ENCODE measurements around the gene TJP3. TPM values are rescaled to one million over a fixed set of nuclear protein-coding genes. Genes with fewer than 3 reads are reported as not detected.

The TJP3 gene
- total RNA-seq, 2 experiments from 2014 or later = 1.0 to 1.3 TPM

- no peak for DNase-seq
- Mint-ChIP-seq H3K4me3 (no peak overlapping the region), H3K36me3 (peaks cover 4% of the 10 kb centered on the region), H3K27me3 (peaks cover 7% of the 10 kb centered on the region), H3K9me3 (ENCODE audit: low read depth) (peaks cover 2% of the 10 kb centered on the region), H3K4me1 (peaks cover 30% of the 10 kb centered on the region), H3K27ac (no peak overlapping the region)
- no peak for ATAC-seq
- CTCF ChIA-PET = interaction anchor here (1.4 to 3.9 kb wide), 5 partner anchors 10 to 198 kb away, joined by 3 to 27 read pairs (median 5); partner anchors contain the start of genes APBA3 and MRPL54
These were observed 82.1 kb downstream of the TJP3 start for GRCh38 chr19:3790209-3790734.

GRCh38 chr19:3790941-3791340, 82.8 kb downstream of the TJP3 start:
- peaks cover 2% of the 10 kb centered on the region for H3K9me3 Mint-ChIP-seq (ENCODE audit: low read depth)
- no peak for DNase-seq
- no peak for ATAC-seq
- no peak overlapping the region for H3K4me3 Mint-ChIP-seq
- H3K27me3 Mint-ChIP-seq = peaks cover 7% of the 10 kb centered on the region
- H3K36me3 Mint-ChIP-seq = peaks cover 4% of the 10 kb centered on the region
- H3K4me1 Mint-ChIP-seq = peaks cover 26% of the 10 kb centered on the region
- CTCF ChIA-PET = interaction anchor here (3.9 kb wide), 1 partner anchor 32 kb away, joined by 27 read pairs; no protein-coding TSS in a partner anchor
- no peak overlapping the region for H3K27ac Mint-ChIP-seq

GRCh38 chr19:3792114-3792513, 83.9 kb downstream of the TJP3 start:
- CTCF ChIA-PET = no interaction called here
- DNase-seq (no peak), ATAC-seq (no peak)
- Mint-ChIP-seq H3K9me3 (ENCODE audit: low read depth) (peaks cover 13% of the 10 kb centered on the region), H3K27me3 (peaks cover 7% of the 10 kb centered on the region), H3K4me3 (no peak overlapping the region), H3K27ac (no peak overlapping the region), H3K36me3 (peaks cover 14% of the 10 kb centered on the region), H3K4me1 (peaks cover 25% of the 10 kb centered on the region)

- no peak for DNase-seq
- H3K4me1 Mint-ChIP-seq = peaks cover 22% of the 10 kb centered on the region
- H3K27me3 Mint-ChIP-seq = peaks cover 7% of the 10 kb centered on the region
- H3K4me3 Mint-ChIP-seq = no peak overlapping the region
- CTCF ChIA-PET = interaction anchor here (1.0 to 1.3 kb wide), 2 partner anchors 8 to 10 kb away, joined by 3 to 4 read pairs; no protein-coding TSS in a partner anchor
- no peak overlapping the region for H3K27ac Mint-ChIP-seq
- peaks cover 13% of the 10 kb centered on the region for H3K9me3 Mint-ChIP-seq (ENCODE audit: low read depth)
- H3K36me3 Mint-ChIP-seq = peaks cover 17% of the 10 kb centered on the region
- ATAC-seq = no peak
These were observed 85.6 kb downstream of the TJP3 start for GRCh38 chr19:3793799-3794198.

- Mint-ChIP-seq H3K4me1 (peaks cover 27% of the 10 kb centered on the region), H3K9me3 (ENCODE audit: low read depth) (peaks cover 13% of the 10 kb centered on the region), H3K36me3 (peaks cover 17% of the 10 kb centered on the region), H3K27me3 (peaks cover 14% of the 10 kb centered on the region), H3K4me3 (no peak overlapping the region), H3K27ac (no peak overlapping the region)
- DNase-seq = no peak
- CTCF ChIA-PET = interaction anchor here (1.5 to 2.4 kb wide), 2 partner anchors 16 to 26 kb away, joined by 4 to 20 read pairs; no protein-coding TSS in a partner anchor
- ATAC-seq = no peak
These were observed 88.2 kb downstream of the TJP3 start for GRCh38 chr19:3796358-3796757.

GRCh38 chr19:3798137-3798536, 90.0 kb downstream of the TJP3 start:
- DNase-seq = peak; percentile 79
- peak; percentile 78 for ATAC-seq
- Mint-ChIP-seq H3K27me3 (peaks cover 12% of the 10 kb centered on the region), H3K36me3 (peaks cover 12% of the 10 kb centered on the region), H3K9me3 (ENCODE audit: low read depth) (peaks cover 11% of the 10 kb centered on the region), H3K4me1 (peaks cover 28% of the 10 kb centered on the region), H3K4me3 (peak overlapping the region; percentile 36), H3K27ac (peak overlapping the region; percentile 82)
- CTCF ChIA-PET = interaction anchor here (1.0 to 2.6 kb wide), 5 partner anchors 9 to 24 kb away, joined by 3 to 20 read pairs (median 8); no protein-coding TSS in a partner anchor

Other genes with a start within 250 kb of the TJP3 start
- 1 to 10 TPM; 1.1 to 2.3 TPM for gene SMIM24, start 227.9 kb upstream of the TJP3 start, total RNA-seq
- gene SMIM44, start 224.9 kb upstream of the TJP3 start, total RNA-seq = not detected
- gene DOHH, start 207.7 kb upstream of the TJP3 start, total RNA-seq = 10 to 100 TPM; 13.3 to 17.0 TPM
- 10 to 100 TPM; 61.4 to 79.1 TPM for gene FZR1, start 202.1 kb upstream of the TJP3 start, total RNA-seq
- 1 to 10 TPM; 5.7 to 7.2 TPM for gene TEKTIP1, start 169.2 kb upstream of the TJP3 start, total RNA-seq
- gene MFSD12, start 150.8 kb upstream of the TJP3 start, total RNA-seq = 10 to 100 TPM; 54.8 to 71.4 TPM
- 10 to 100 TPM; 50.7 to 51.7 TPM for gene HMG20B, start 135.4 kb upstream of the TJP3 start, total RNA-seq
- under 1 TPM; 0.15 to 0.23 TPM for gene GIPC3, start 122.9 kb upstream of the TJP3 start, total RNA-seq
- under 1 TPM; 0.26 to 0.54 TPM for gene TBXA2R, start 101.5 kb upstream of the TJP3 start, total RNA-seq
- gene CACTIN, start 81.6 kb upstream of the TJP3 start, total RNA-seq = 10 to 100 TPM; 33.4 to 33.7 TPM
- 10 to 100 TPM; 23.9 to 37.7 TPM for gene PIP5K1C, start 7.9 kb upstream of the TJP3 start, total RNA-seq
- gene APBA3, start 53.3 kb downstream of the TJP3 start, total RNA-seq = 10 to 100 TPM; 50.3 to 65.5 TPM
- 10 to 100 TPM; 74.0 to 89.8 TPM for gene MRPL54, start 54.3 kb downstream of the TJP3 start, total RNA-seq
- not detected for gene RAX2, start 63.8 kb downstream of the TJP3 start, total RNA-seq
- gene MATK, start 78.0 kb downstream of the TJP3 start, total RNA-seq = 10 to 100 TPM; 26.8 to 30.8 TPM
- under 1 TPM; 0.26 TPM for gene ZFR2, start 160.7 kb downstream of the TJP3 start, total RNA-seq
- not detected for gene ATCAY, start 172.3 kb downstream of the TJP3 start, total RNA-seq
- gene NMRK2, start 224.7 kb downstream of the TJP3 start, total RNA-seq = not detected

Measured in activated CD8-positive, alpha-beta memory T cell treated with anti-CD3 and anti-CD28 coated beads, Interleukin-2, amount 10 ng/mL, durations not matched to agents 7 days and 5 days (primary cell).